NOMO-1 treated with DMSO at 0.1 percent for 48 hours (cell line): ENCODE measurements around the gene ART1.

Experiments used
- DNase-seq: peaks from one replicate; lab custom pipeline; 2025; ENCODE audit not compliant: unreplicated experiment; lab: John Stamatoyannopoulos, UW

ART1 gene

DNA sequence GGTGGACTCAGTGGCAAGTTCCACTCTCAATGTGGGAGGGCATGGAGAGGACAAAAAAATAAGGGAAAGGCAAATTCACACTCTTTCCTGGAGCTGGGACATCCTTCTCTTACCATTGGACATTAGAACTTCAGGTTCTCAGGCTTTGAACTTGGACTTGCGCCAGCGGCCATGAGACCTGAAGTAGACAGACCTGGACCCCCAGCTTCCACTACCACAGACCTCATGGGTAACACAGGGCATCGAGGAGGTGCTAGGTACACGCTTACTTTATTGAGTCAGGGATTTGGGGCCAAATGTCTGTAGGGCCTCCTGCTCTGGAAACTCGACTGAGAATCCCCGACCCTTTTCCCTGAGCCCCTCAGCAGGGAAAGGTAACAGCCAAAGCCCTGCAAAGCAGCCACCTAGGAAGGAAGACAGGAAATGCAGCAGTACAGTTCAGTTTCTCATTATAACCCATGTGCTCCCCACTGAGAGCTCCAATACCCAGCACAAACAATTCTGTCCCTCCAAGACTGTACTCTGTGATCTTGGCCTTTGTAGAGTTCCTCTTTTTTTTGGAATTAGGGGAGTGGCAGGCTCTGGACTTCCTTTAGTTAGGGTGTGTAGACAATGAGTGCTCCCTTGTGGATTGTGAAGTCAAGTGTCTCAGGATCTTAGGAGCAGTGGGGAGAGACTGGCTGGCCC, 20.6 kb downstream of the ART1 start:
- no peak for DNase-seq

DNA sequence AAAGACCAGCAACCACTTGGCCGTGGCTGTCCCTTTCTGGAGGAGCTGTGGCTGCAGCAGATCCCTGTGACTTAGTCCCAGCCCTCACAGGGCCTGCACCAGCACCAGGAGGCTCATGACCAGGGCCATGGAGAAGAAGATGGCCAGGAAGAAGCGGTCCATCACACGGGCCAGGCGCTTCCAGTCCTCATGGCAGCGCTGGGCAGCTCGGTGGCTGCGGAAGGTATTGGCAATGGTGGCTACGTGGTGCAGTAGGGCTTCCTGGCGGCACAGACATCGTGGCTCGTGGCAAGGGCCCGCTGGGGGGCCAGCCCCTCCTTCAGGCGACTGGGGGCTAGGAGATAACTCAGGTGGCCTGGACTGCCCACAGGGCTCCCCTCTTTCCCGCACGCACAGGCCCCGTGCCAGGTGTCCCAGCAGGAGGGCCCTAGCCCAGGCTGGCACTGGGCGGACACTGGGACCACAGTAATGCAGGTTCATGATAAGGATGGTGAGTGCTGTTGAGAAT, 21.1 kb downstream of the ART1 start:
- no peak for DNase-seq

DNA sequence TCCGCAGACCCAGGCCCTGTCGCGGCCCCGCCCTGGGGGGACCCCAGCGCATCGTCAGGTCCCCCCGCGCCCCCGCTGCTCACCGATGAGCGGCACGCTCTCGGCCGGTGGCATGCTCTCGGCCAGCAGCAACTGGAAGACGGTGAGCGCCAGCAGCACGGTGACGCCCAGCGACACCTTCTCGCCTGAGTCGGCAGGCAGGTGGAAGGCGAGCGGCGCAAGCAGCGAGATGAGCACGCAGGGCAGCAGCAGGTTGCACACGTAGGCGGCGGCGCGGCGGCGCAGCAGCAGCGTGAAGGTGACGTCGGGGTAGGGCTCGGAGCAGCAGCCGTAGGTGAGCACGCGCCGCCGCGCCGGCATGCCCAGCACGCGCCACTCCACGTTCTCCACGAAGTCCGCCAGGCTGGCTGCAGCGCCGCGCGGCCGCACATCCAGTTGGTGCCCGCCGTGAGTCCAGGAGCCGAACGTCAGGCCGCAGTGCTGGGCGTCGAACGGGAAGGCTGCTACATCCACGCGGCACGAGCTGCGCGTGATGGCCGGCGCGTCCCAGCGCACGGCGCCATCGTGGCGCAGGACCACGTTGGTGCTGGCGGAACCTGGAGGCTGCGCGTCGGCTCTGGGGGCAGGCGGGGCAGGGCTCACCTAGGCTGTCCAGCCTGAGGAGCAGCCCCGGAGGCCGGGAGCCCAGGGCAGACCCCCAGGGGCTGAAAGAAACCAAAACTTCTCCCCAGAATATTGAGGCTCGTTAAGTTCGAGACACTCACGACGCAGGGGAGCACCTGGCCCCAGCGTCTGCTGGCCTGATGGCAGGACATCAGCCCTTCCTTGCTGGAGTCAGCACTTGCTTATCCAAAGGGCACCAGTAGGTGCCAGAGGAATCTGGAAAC, 22.5 kb downstream of the ART1 start:
- no peak for DNase-seq

- DNase-seq: no peak
These were observed 24.2 kb downstream of the ART1 start for GRCh38 chr11:3669128-3669527.

DNA sequence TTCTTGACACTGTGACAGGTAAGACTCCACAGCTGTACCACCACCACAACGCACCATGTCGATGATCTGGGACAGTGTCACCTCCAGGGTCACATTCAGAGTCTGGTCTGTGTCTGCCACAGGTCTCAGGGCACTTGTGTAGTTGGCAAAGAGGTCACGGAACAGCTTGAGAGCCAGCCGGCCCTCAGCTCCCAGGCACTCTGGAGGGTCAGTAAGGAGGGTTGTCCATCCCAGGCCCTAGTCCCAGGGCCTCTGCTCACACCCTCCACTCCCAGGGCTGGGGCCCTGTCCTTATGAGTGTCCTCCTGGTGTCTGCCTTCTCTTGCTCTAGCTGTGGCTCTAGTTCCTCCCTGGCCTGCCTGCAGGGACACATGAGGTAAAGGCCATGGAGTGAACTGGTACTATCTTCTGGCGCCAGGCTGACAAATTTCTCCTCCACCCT, 24.8 kb downstream of the ART1 start:
- DNase-seq: no peak

DNA sequence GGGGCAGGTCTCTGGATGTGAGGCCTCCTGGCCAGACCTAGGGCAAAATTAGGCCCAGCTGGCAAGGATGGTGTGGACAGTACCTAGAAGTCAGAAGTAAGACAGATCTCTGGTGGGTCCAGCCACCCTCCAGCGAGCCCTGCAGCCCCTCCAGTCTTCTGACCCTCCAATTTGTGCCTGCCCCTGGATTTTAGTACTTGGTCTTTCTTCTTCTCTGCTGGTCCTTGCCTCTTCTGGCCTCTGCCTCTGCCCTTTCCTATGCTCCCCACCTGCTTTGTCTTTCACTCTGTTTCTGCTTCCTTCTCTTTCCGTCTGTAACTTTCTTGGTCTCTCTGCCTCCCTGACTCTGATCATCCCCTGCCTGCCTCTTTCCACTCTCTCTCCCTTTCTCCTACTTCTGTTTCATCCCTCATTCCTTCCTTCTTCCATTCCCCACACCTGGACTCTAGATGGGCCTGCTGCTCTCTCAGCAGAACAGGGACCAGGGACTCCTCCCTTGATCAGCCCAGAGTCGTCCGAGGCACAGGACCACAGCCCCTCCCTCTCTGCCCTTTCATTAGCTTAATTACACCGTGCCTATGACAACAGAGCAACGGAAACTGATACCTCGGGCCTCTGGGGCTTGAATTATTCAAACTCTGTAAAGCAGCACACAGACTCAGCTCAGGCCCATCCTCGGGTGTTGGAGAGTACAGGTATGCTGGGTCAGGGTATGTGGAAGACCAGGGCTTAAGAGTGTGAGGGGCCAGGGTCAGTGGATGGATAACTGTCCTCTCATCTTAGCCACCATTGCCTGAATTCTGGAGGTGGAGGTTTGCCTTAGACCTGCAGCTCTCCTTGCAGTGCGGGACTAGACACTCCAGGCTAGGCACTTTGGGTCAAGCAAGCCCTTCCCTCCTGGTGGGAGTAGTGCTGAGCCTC, 26.7 kb downstream of the ART1 start, which contains the start of gene CHRNA10:
Gene CHRNA10 (minus strand): TSS at position 51 of the 921 bp plus-strand sequence. CDS start 72 bp downstream, outside the sequence.
- no peak for DNase-seq

DNA sequence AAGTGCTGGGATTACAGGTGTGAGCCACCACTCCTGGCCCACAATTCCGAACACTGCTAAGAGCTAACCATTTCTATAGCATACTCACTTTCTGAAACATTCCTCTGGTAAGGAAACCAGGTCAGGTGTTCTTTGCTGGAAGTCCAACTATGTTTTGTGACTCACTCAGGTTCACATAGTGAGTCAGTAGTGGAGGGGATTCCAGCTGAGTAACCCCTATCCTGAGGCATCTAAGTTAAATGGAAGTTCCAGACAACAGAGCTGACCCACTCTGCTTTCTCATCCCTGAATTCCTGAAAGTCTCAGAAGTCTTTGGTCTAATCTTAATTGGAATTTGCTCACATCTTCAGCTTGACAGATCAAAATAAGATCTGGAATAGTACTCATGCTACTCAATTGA, 29.3 kb downstream of the ART1 start:
- DNase-seq: no peak

GRCh38 chr11:3675971-3676370, 31.0 kb downstream of the ART1 start:
- DNase-seq: no peak

GRCh38 chr11:3679077-3679476, 34.1 kb downstream of the ART1 start:
- DNase-seq: no peak

DNA sequence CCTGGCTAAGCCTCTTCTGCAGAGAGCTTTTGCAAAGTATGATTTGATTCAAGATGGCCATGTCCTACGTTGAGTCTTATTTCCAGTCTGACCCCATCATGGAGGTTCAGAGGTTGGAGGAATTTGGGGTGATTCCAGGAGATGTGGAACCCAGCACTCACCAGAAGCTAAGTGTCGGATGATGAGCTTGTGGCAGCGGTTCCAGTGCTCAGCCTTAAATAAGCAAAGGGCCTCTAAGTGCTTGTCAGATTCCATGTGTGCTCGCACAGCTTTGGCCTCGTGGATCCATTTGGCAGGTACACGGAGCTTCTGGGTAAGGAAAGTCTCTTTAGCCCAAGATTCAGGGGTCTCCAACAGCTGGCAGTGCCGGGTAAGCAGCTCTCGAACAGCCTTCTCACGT, 38.1 kb downstream of the ART1 start:
- no peak for DNase-seq

DNA sequence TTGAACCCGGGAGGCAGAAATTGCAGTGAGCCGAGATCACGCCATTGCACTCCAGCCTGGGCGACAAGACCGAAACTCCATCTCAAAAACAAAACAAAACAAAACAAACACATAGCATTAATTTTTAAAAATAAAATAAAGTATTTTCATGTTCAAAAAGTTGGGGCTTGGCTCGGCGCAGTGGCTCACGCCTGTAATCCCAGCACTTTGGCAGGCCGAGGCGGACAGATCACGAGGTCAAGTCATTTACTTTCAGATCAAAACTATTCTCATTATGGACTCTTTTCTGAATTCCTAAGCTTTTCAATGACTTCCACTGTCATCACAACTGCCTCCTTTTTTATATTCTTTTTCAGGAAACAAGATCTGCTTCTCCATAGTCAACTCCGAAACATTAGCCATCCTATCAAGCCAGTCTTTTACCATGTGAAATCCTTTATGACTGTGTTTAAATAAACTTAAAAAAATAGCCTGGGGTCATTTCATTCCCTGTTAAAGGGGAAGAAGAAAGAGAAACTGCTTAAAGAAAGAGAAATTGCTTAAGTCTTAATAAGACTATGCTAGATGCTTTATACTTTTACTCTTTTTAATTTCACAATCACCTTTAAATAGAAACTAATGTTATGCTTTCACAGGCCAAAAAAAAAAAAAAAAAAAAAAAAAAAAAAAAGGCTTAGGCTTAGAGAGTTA, 39.3 kb downstream of the ART1 start:
- no peak for DNase-seq

- no peak for DNase-seq
These were observed 39.9 kb downstream of the ART1 start for GRCh38 chr11:3684819-3685172.

DNA sequence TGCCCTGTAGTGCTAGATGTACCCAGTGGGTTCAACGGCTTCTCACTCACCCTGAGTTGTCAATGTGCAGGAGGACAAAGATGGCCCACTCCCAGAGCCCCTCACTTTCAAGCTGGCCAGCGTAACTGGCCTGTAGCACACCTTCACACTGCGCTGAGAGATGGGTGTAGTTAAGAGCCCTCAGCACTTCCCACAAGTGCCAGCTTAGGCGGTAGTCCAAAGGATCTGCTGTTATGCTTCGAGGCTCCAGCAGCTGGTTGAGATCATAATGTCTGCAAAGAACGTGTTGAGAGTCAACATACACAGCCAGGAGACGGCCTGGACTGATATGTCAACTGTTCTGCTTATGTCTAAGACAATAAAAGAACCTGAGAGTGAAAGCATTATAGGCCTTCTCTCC, 41.0 kb downstream of the ART1 start:
- DNase-seq: no peak

DNA sequence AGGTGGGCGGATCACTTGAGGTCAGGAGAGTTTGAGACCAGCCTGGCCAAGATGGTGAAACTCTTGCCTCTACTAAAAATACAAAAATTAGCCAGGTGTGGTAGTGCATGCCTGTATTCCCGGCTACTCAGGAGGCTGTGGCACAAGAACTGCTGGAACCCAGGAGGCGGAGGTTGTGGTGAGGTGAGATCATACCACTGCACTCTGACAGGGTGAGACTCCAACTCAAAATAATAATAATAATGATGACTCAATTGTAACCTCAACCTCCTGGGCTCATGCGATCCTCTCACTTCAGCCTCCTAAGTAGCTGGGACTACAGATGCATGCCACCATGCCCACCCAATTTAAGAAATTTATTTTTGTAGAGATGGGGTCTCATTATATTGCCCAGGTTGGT, 41.8 kb downstream of the ART1 start:
- no peak for DNase-seq

DNA sequence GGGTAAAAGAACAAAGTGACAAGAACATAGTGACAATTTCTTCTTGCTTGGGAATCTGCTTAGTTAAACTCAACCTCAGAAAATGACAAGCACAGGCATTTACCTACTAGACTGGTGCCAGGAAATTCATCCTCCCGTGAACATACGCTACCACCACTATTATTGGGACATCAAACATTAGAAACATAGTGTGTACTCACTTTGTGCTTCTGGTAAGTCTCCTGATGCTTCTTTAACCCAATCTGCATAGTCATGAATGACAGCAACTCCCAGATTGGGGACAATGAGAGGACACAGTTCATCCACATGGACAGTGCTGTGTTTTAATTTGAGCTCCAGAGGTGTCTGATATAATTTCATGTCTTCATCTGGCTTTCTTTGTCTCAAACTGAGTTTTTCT, 55.5 kb downstream of the ART1 start:
- no peak for DNase-seq

GRCh38 chr11:3700910-3701309, 56.0 kb downstream of the ART1 start:
- no peak for DNase-seq

GRCh38 chr11:3703383-3703782, 58.5 kb downstream of the ART1 start:
- DNase-seq: no peak

DNA sequence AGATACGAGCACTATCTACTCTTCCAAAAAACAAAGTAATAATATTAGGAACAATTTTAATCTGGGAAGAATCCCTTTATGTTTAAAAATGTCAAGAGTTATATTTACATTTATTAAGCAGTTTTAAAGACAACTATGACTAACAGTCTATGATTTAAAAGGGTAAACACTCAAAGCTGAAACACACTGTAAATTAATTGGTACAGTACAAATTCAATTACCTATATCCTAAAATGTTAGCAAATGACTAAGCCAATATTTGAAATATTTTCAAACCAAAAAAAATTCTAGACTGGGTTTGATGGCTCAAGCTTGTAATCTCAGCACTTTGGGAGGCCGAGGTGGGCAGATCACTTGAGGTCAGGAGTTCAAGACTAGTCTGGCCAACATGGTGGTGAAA, 62.2 kb downstream of the ART1 start:
- DNase-seq: no peak

DNA sequence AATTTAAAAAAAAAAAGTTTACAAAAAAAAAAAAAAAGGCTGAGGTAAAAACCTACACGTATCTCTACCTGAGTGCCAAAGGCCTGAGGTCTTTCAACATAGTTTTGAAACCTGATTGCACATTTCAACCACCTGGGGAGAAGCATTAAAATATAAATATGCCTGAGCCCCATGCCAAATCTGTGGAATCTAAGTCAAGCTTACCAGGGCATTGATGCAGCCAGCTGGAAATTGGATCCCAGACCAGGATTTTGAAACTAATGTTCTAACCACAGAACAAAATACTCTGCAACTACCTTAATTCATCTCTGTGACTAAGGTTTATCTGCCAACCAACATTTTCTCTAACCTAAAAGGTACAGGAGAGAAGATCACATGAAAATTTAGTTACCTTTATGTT, 65.0 kb downstream of the ART1 start:
- DNase-seq: no peak

GRCh38 chr11:3710485-3711259, 65.7 kb downstream of the ART1 start:
- DNase-seq: no peak
